HG03280 (cell line): Measurements from ENCODE around the gene CCDC81.

Experiments used
- ATAC-seq: cut with Tn5 transposase; IDR thresholded peaks from one replicate; pipeline ENCODE4 v1.9.1; 2021; ENCODE audit warnings: mild to moderate bottlenecking, moderate library complexity; ENCODE audit not compliant: unreplicated experiment

Gene CCDC81

GRCh38 chr11:86461892-86462291, 87.2 kb downstream of the CCDC81 start:
- ATAC-seq = no peak

- no peak for ATAC-seq
Observed at GRCh38 chr11:86463120-86463519, 88.4 kb downstream of the CCDC81 start.

GRCh38 chr11:86463955-86464354, 89.3 kb downstream of the CCDC81 start:
- no peak for ATAC-seq

- no peak for ATAC-seq
Observed at GRCh38 chr11:86464509-86465221, 90.0 kb downstream of the CCDC81 start.

GRCh38 chr11:86468169-86468568, 93.5 kb downstream of the CCDC81 start:
- no peak for ATAC-seq

- ATAC-seq = no peak
Observed at GRCh38 chr11:86469491-86470388, 95.1 kb downstream of the CCDC81 start.
